Ishikawa (cell line): Measurements from ENCODE around the gene EXOC4.

Source experiments
- CEBPB ChIP-seq: IDR thresholded peaks from 2 replicates; pipeline ENCODE4 v1.6.1; 2012
- CREB1 ChIP-seq: IDR thresholded peaks from 2 replicates; pipeline ENCODE4 v1.6.1; 2012; ENCODE audit warnings: low read depth
- EGR1 ChIP-seq: IDR thresholded peaks from 2 replicates; pipeline ENCODE4 v1.6.1; 2012
- EP300 ChIP-seq: IDR thresholded peaks from 2 replicates; pipeline ENCODE4 v1.6.1; 2012; ENCODE audit warnings: borderline replicate concordance
- FOXM1 ChIP-seq: IDR thresholded peaks from 2 replicates; pipeline ENCODE4 v1.6.1; 2012; ENCODE audit warnings: low read depth, borderline replicate concordance
- MAX ChIP-seq: IDR thresholded peaks from 2 replicates; pipeline ENCODE4 v1.6.1; 2012
- NFIC ChIP-seq: IDR thresholded peaks from 2 replicates; pipeline ENCODE4 v1.6.1; 2012
- RAD21 ChIP-seq: IDR thresholded peaks from 2 replicates; pipeline ENCODE4 v1.6.1; 2012; ENCODE audit warnings: low read depth
- REST ChIP-seq: IDR thresholded peaks from 2 replicates; pipeline ENCODE4 v1.6.1; 2012; ENCODE audit warnings: low read depth, mild to moderate bottlenecking
- TAF1 ChIP-seq: IDR thresholded peaks from 2 replicates; pipeline ENCODE4 v1.6.1; 2012; ENCODE audit warnings: low read depth, mild to moderate bottlenecking
- TCF12 ChIP-seq: IDR thresholded peaks from 2 replicates; pipeline ENCODE4 v1.6.1; 2012; ENCODE audit warnings: low read depth
- TEAD4 ChIP-seq: IDR thresholded peaks from 2 replicates; pipeline ENCODE4 v1.6.1; 2012
- USF1 ChIP-seq: IDR thresholded peaks from 2 replicates; pipeline ENCODE4 v1.6.1; 2012
- YY1 ChIP-seq: IDR thresholded peaks from 2 replicates; pipeline ENCODE4 v1.6.1; 2012; ENCODE audit warnings: low read depth
- ZBTB7A ChIP-seq: IDR thresholded peaks from 2 replicates; pipeline ENCODE4 v1.6.1; 2012; ENCODE audit warnings: low read depth

EXOC4 gene

GRCh38 chr7:133423618-133424017 lies 170.7 kb downstream of the EXOC4 start:
- TF ChIP-seq YY1 = no peak

GRCh38 chr7:133428326-133428725 lies 175.4 kb downstream of the EXOC4 start:
- TF ChIP-seq TAF1 = no peak
- TF ChIP-seq CREB1 = no peak
- TF ChIP-seq EGR1 = no peak
- TF ChIP-seq ZBTB7A = no peak
- TF ChIP-seq FOXM1 = no peak

- TF ChIP-seq CREB1 (no peak), EP300 (no peak), CEBPB (no peak), ZBTB7A (no peak), FOXM1 (no peak), NFIC (no peak), MAX (no peak), TCF12 (no peak), TAF1 (no peak), YY1 (no peak), USF1 (no peak), REST (no peak), RAD21 (no peak), EGR1 (no peak), TEAD4 (no peak)
Observed at GRCh38 chr7:133428876-133429275, 176.0 kb downstream of the EXOC4 start.

GRCh38 chr7:133429371-133429770 lies 176.5 kb downstream of the EXOC4 start:
- TF ChIP-seq ZBTB7A = no peak
- TF ChIP-seq FOXM1 = no peak
- no peak for TF ChIP-seq YY1
- TF ChIP-seq EP300 = no peak
- TF ChIP-seq CEBPB = no peak
- TF ChIP-seq MAX = no peak
- TF ChIP-seq TAF1 = no peak
- TF ChIP-seq CREB1 = no peak
- TF ChIP-seq REST = no peak
- no peak for TF ChIP-seq NFIC
- TF ChIP-seq TCF12 = no peak
- no peak for TF ChIP-seq TEAD4
- TF ChIP-seq USF1 = no peak
- no peak for TF ChIP-seq EGR1
- TF ChIP-seq RAD21 = no peak

GRCh38 chr7:133431134-133431724 lies 178.4 kb downstream of the EXOC4 start:
- no peak for TF ChIP-seq CEBPB
- TF ChIP-seq MAX = no peak
- TF ChIP-seq REST = no peak
- TF ChIP-seq USF1 = no peak
- no peak for TF ChIP-seq ZBTB7A
- TF ChIP-seq TCF12 = no peak
- TF ChIP-seq EP300 = no peak
- no peak for TF ChIP-seq TEAD4
- TF ChIP-seq FOXM1 = no peak
- TF ChIP-seq RAD21 = no peak
